PC-3 (cell line): ENCODE data around the gene DCP1B. TPM values are rescaled to one million over a fixed set of nuclear protein-coding genes. Genes with fewer than 3 reads are reported as not detected.
A peak's percentile ranks its signal among the peaks of the same experiment; 100 is the strongest.

Experiments
- ATAC-seq: fragments of 200-7000 bp; cut with Tn5 transposase; 2 replicates; pipeline ENCODE4 v1.9.1; 2020; ENCODE audit warnings: mild to moderate bottlenecking, moderate library complexity
- BruUV-seq: library from RNA; stranded (reverse); fragments of 400-500 nt; replicated peaks from 2 replicates; lab custom pipeline; 2021; lab: Mats Ljungman, UMichigan
- CTCF ChIA-PET: fragments of 300-600 bp; sonication (Branson Sonifier 250); formaldehyde crosslinking; loops from one replicate; lab custom pipeline; 2022; ENCODE audit warnings: antibody characterized with exemption; lab: Charles Lee
- POLR2A ChIA-PET: fragments of 300-600 bp; sonication (Branson Sonifier 250); formaldehyde crosslinking; loops from one replicate; lab custom pipeline; 2022; ENCODE audit warnings: antibody characterized with exemption; ENCODE audit not compliant: unreplicated experiment; lab: Charles Lee
- DNase-seq: peaks from one replicate; pipeline ENCODE4 v3.0.0-alpha.2; 2015
- H2AFZ ChIP-seq: fragments of 300-600 bp; sonication (generic); 2 replicates; pipeline ENCODE4 v1.6.0; 2016; ENCODE audit warnings: antibody characterized with exemption, low read length
- H3F3A ChIP-seq: fragments of 300-600 bp; sonication (generic); one replicate; pipeline ENCODE4 v1.6.0; 2017; ENCODE audit warnings: antibody characterized with exemption, low read length, control low read depth, mild to moderate bottlenecking; ENCODE audit not compliant: unreplicated experiment
- H3K27ac ChIP-seq: fragments of 300-600 bp; sonication (generic); 2 replicates; pipeline ENCODE4 v1.5.1; 2016; ENCODE audit warnings: mild to moderate bottlenecking, low read length
- H3K27me3 ChIP-seq: fragments of 300-600 bp; sonication (generic); 2 replicates; pipeline ENCODE4 v1.6.1; 2016; ENCODE audit warnings: low read length, mixed read lengths
- H3K36me3 ChIP-seq: fragments of 300-600 bp; sonication (generic); 2 replicates; pipeline ENCODE4 v1.6.1; 2016; ENCODE audit warnings: low read depth, mixed run types, low read length, mixed read lengths
- H3K4me1 ChIP-seq: fragments of 300-600 bp; sonication (generic); 2 replicates; pipeline ENCODE4 v1.5.1; 2016; ENCODE audit warnings: low read length; ENCODE audit not compliant: insufficient read depth
- H3K4me2 ChIP-seq: fragments of 300-600 bp; sonication (generic); 2 replicates; pipeline ENCODE4 v1.6.0; 2016; ENCODE audit warnings: low read length
- H3K4me3 ChIP-seq: fragments of 300-600 bp; sonication (generic); 2 replicates; pipeline ENCODE4 v1.5.1; 2016; ENCODE audit warnings: mild to moderate bottlenecking, low read length, mixed read lengths
- H3K79me2 ChIP-seq: fragments of 300-600 bp; sonication (generic); 2 replicates; pipeline ENCODE4 v1.6.1; 2017; ENCODE audit warnings: low read length, mixed read lengths
- H3K9ac ChIP-seq: fragments of 300-600 bp; sonication (generic); 2 replicates; pipeline ENCODE4 v1.6.0; 2016; ENCODE audit warnings: mild to moderate bottlenecking, low read length
- H3K9me2 ChIP-seq: fragments of 300-600 bp; sonication (generic); replicated peaks from 2 replicates; pipeline ENCODE4 v1.6.1; 2016; ENCODE audit warnings: mixed run types, low read length, mixed read lengths
- H3K9me3 ChIP-seq: fragments of 300-600 bp; sonication (generic); 2 replicates; pipeline ENCODE4 v1.6.1; 2016; ENCODE audit warnings: low read length, mixed read lengths
- H4K20me1 ChIP-seq: fragments of 300-600 bp; sonication (generic); 2 replicates; pipeline ENCODE4 v1.6.1; 2016; ENCODE audit warnings: low read length, mixed read lengths
- EZH2 ChIP-seq: fragments of 300-600 bp; sonication (generic); IDR thresholded peaks from one replicate; pipeline ENCODE4 v1.6.1; 2017; ENCODE audit warnings: antibody characterized with exemption, mild to moderate bottlenecking, low read length; ENCODE audit not compliant: unreplicated experiment
- EZH2phosphoT487 ChIP-seq: fragments of 300-600 bp; sonication (generic); IDR thresholded peaks from 2 replicates; pipeline ENCODE4 v1.6.1; 2018; ENCODE audit warnings: mild to moderate bottlenecking, antibody characterized with exemption, low read length, borderline replicate concordance
- intact Hi-C: fragments of 100-400 bp; cut with micrococcal nuclease; formaldehyde crosslinking; loops from 2 replicates; pipeline ENCODE4 v1.9.0; 2023
- total RNA-seq: library from RNA; depleted of rRNA; stranded (reverse); fragments of >200 nt; gene quantifications from 2 replicates; pipeline ENCODE4 v1.2.3, GENCODE V29; 2014
- TF ChIP-seq, protein P1 (sequence below): fragments of 300-600 bp; sonication (generic); conservative IDR thresholded peaks from 2 replicates; pipeline ENCODE4 v1.5.1; 2017; ENCODE audit warnings: antibody characterized with exemption, low read depth, mild to moderate bottlenecking, low read length

DCP1B gene
- total RNA-seq, 1 experiment from 2014 or later: 4.9 TPM

DNA sequence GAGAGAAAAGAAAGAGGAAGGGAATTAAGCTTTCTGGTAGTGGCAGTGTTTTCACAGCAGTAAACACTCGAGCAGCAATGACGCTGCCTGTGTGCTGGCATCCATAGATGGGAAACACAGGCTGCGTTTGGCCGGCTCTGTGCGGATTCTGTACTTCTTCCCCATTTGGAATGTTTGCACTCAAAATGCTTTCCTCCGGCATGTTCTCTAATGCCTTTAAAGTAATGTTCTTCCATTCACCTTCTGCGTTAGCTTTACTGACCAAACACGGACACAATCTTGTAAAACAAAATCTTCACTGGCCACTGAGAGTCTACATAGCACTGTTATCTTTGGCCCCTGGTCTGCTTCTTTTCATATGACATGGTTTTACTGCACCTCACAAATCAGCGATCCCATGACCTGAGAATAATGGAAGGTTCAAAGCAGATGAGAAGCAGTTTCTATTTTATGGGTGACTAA lies 31.4 kb downstream of the DCP1B start:
- TF ChIP-seq, protein P1, sequence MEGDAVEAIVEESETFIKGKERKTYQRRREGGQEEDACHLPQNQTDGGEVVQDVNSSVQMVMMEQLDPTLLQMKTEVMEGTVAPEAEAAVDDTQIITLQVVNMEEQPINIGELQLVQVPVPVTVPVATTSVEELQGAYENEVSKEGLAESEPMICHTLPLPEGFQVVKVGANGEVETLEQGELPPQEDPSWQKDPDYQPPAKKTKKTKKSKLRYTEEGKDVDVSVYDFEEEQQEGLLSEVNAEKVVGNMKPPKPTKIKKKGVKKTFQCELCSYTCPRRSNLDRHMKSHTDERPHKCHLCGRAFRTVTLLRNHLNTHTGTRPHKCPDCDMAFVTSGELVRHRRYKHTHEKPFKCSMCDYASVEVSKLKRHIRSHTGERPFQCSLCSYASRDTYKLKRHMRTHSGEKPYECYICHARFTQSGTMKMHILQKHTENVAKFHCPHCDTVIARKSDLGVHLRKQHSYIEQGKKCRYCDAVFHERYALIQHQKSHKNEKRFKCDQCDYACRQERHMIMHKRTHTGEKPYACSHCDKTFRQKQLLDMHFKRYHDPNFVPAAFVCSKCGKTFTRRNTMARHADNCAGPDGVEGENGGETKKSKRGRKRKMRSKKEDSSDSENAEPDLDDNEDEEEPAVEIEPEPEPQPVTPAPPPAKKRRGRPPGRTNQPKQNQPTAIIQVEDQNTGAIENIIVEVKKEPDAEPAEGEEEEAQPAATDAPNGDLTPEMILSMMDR: no peak
- no peak for TF ChIP-seq EZH2
- no peak for TF ChIP-seq EZH2phosphoT487
- ChIA-PET POLR2A (no interaction called here), CTCF (no interaction called here)
- Histone ChIP-seq H3K79me2 (no peaks in the 10 kb centered on the region), H3K27me3 (no peaks in the 10 kb centered on the region), H3K4me1 (no peaks in the 10 kb centered on the region; the same call in 1 of the 2 replicates), H2AFZ (no peak overlapping the region), H3K9me3 (no peaks in the 10 kb centered on the region), H4K20me1 (no peaks in the 10 kb centered on the region), H3K9me2 (no peaks in the 10 kb centered on the region), H3K4me3 (no peak overlapping the region), H3K9ac (no peak overlapping the region), H3K4me2 (no peak overlapping the region), H3F3A (no peaks in the 10 kb centered on the region), H3K36me3 (no peaks in the 10 kb centered on the region), H3K27ac (no peak overlapping the region)
- BruUV-seq: no TSS peak
- no peak; the same call in 1 of the 2 replicates for ATAC-seq
- intact Hi-C loops: no loop called here
- DNase-seq: no peak

DNA sequence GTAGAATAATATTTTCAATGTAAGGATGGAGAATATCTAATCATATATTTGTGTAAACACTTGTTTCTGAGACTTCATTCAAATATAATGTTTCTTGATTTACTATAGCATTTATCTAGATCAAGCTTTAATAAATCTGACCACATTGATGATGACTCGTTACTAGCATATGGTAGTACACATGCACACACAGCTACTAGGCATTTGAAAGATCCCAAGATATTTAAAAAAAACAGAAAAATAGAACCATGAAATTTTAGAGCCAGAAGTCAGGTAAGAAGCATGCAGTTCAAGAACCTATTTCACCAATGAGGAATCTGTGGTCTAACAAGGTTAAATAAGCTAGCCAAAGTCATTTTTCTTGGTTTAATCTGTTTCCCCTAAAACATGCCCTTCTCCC lies 32.0 kb downstream of the DCP1B start:
- Histone ChIP-seq H3K9me3 (no peaks in the 10 kb centered on the region), H3F3A (no peaks in the 10 kb centered on the region), H3K4me2 (no peak overlapping the region), H3K27ac (no peak overlapping the region), H3K9ac (no peak overlapping the region), H4K20me1 (no peaks in the 10 kb centered on the region), H3K79me2 (no peaks in the 10 kb centered on the region), H3K9me2 (no peaks in the 10 kb centered on the region), H2AFZ (no peak overlapping the region), H3K27me3 (no peaks in the 10 kb centered on the region), H3K36me3 (no peaks in the 10 kb centered on the region), H3K4me1 (no peaks in the 10 kb centered on the region; the same call in 1 of the 2 replicates), H3K4me3 (no peak overlapping the region)
- CTCF ChIA-PET: no interaction called here
- no peak for TF ChIP-seq EZH2
- no peak for TF ChIP-seq EZH2phosphoT487
- TF ChIP-seq, protein P1: no peak
- ATAC-seq: peak; percentile 64
- POLR2A ChIA-PET: no interaction called here
- peak; percentile 24 for DNase-seq
- BruUV-seq: no TSS peak
- intact Hi-C loops: no loop called here

DNA sequence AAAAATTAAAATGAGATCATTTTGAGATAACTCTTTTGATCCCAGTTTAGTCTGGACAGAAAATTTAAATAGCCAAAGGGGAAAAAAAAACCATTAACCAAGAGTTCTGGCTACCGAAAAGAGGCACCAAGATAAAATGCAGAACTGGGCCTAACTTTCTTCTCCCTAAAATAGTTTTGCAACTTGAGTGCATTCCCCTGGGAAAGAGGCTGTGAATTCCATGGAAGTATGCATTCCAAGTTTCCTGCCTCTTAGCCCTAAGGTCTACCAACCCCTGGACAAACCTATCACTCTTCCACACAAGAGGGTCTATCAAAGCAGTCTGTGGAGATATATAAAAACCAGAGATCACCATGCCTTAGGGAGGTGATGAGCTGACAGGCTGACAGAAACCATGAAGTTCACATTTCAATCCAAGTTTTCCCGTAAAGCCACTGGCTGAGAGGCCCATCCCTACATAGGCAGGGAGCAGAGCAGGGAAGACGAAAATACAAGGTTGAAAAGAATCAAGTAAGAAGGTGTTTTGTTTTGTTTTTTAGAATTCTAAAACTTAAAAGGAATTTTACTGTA lies 33.8 kb downstream of the DCP1B start:
- ATAC-seq: no peak
- no peaks in the 10 kb centered on the region; the same call in 1 of the 2 replicates for H3K4me1 ChIP-seq
- H3K4me2 ChIP-seq: no peak overlapping the region
- ChIA-PET CTCF (no interaction called here), POLR2A (no interaction called here)
- no TSS peak for BruUV-seq
- no peak overlapping the region for H3K27ac ChIP-seq
- H3K27me3 ChIP-seq: no peaks in the 10 kb centered on the region
- H3F3A ChIP-seq: no peaks in the 10 kb centered on the region
- intact Hi-C loops: no loop called here
- H2AFZ ChIP-seq: no peak overlapping the region
- no peaks in the 10 kb centered on the region for H4K20me1 ChIP-seq
- H3K4me3 ChIP-seq: no peak overlapping the region
- H3K9ac ChIP-seq: no peak overlapping the region
- no peaks in the 10 kb centered on the region for H3K36me3 ChIP-seq
- no peaks in the 10 kb centered on the region for H3K9me2 ChIP-seq
- TF ChIP-seq EZH2 (no peak), EZH2phosphoT487 (no peak)
- TF ChIP-seq, protein P1: no peak
- no peaks in the 10 kb centered on the region for H3K79me2 ChIP-seq
- no peaks in the 10 kb centered on the region for H3K9me3 ChIP-seq
- DNase-seq: no peak
